Measurements from ENCODE around the gene DRAM1.

The DRAM1 gene

GRCh38 chr12:101941306-101942249 is 64.2 kb downstream of the DRAM1 start:
- DNase-seq (ENCODE audit: low spot score): no peak

- no peak for DNase-seq (ENCODE audit: low spot score)
These were observed 64.8 kb downstream of the DRAM1 start for GRCh38 chr12:101942250-101942605.

GRCh38 chr12:101945369-101946232 is 68.2 kb downstream of the DRAM1 start:
- DNase-seq (ENCODE audit: low spot score): no peak

- DNase-seq (ENCODE audit: low spot score): no peak
These were observed 68.8 kb downstream of the DRAM1 start for GRCh38 chr12:101946233-101946611.

- no peak for DNase-seq (ENCODE audit: low spot score)
These were observed 69.9 kb downstream of the DRAM1 start for GRCh38 chr12:101947316-101947715.

GRCh38 chr12:101948365-101948764 is 71.0 kb downstream of the DRAM1 start:
- DNase-seq (ENCODE audit: low spot score): no peak

- peak; percentile 38 for DNase-seq (ENCODE audit: low spot score)
These were observed 73.8 kb downstream of the DRAM1 start for GRCh38 chr12:101951002-101951670.

GRCh38 chr12:101954113-101954512 is 76.7 kb downstream of the DRAM1 start:
- no peak for DNase-seq (ENCODE audit: low spot score)

- DNase-seq (ENCODE audit: low spot score): no peak
These were observed 77.3 kb downstream of the DRAM1 start for GRCh38 chr12:101954676-101955075.

GRCh38 chr12:101957252-101957959 is 80.0 kb downstream of the DRAM1 start:
- no peak for DNase-seq (ENCODE audit: low spot score)

- no peak for DNase-seq (ENCODE audit: low spot score)
These were observed 82.2 kb downstream of the DRAM1 start for GRCh38 chr12:101959607-101960006.

GRCh38 chr12:101962486-101962885 is 85.1 kb downstream of the DRAM1 start:
- no peak for DNase-seq (ENCODE audit: low spot score)

GRCh38 chr12:101963697-101964096 is 86.3 kb downstream of the DRAM1 start:
- no peak for DNase-seq (ENCODE audit: low spot score)

- no peak for DNase-seq (ENCODE audit: low spot score)
These were observed 89.1 kb downstream of the DRAM1 start for GRCh38 chr12:101966496-101966895.

GRCh38 chr12:101967506-101967905 is 90.1 kb downstream of the DRAM1 start:
- no peak for DNase-seq (ENCODE audit: low spot score)

GRCh38 chr12:101968770-101969169 is 91.4 kb downstream of the DRAM1 start:
- DNase-seq (ENCODE audit: low spot score): peak; percentile 44
